ENCODE measurements around the gene GUSB.

GUSB gene

DNA sequence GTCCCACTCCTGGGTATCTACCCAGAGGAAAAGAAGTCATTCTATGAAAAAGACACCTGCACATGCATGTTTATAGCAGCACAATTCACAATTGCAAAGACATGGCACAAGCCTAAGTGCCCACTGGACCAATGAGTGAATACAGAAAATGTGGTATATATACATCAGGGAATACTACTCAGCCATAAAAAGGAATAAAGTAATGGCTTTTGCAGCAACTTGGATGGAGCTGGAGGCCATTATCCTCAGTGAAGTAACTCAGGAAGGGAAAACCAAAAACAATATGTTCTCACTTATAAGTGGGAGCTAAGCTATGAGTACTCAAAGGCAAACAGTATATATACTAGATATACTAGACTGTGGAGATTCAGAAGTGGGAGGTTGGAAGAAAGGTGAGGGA lies 55.4 kb downstream of the GUSB start:
- DNase-seq, result no peak

DNA sequence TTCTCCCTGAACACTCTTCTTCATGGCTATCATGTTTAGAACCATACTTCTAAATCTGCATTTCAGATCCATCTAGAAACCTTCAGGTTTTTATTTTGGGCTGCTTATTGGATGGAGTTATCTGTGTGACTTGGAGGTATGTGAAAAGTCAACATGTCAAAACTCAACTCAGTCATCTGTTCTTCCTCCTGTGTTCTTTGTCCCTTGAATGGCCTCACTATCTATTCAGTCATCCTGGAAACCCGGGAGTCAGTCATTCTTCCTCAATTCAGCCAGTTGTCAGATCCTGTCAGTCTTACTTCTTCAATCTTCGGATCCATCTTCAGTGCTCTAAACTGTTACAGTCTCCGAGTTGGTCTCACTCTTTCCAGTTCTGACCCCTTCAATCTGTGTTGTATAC lies 57.0 kb downstream of the GUSB start:
- no peak for DNase-seq

DNA sequence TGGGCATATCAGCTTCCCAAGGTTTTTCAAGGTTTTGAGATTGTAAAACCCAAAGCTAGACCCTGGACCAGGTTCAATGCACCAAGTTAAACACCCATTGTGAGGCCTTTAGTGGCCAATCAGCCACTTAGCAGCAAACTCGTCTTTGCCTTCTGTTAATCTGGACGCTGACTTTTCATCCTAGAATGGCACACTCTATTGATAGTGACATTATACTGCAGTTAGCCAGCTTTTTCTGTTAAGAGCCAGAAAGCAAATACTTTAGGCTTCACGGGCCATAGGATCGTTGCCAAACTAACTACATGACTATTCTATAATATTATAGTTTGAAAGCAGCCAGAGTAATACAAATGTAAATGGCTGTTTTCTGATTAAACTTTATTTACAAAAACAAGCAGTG lies 57.8 kb downstream of the GUSB start:
- no peak for DNase-seq

DNA sequence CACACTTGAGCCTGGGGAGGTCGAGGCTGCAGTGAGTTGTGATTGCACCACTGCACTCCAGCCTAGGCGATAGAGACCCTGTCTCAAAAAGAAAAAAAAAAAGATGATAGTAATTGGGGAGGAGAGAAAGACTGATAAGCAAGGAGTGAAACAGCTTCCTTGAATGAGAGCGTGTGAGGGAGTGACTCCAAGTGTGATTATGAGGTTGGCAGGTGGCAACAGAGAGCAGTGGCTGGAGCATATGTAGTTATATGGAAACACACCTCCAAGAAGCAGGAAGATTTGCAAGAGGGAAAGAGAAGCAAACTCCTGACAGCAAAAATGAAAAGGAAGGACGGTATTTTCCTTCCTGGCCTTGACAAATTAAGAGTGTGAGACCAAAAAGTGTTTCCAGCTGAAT lies 58.7 kb downstream of the GUSB start:
- no peak for DNase-seq

DNA sequence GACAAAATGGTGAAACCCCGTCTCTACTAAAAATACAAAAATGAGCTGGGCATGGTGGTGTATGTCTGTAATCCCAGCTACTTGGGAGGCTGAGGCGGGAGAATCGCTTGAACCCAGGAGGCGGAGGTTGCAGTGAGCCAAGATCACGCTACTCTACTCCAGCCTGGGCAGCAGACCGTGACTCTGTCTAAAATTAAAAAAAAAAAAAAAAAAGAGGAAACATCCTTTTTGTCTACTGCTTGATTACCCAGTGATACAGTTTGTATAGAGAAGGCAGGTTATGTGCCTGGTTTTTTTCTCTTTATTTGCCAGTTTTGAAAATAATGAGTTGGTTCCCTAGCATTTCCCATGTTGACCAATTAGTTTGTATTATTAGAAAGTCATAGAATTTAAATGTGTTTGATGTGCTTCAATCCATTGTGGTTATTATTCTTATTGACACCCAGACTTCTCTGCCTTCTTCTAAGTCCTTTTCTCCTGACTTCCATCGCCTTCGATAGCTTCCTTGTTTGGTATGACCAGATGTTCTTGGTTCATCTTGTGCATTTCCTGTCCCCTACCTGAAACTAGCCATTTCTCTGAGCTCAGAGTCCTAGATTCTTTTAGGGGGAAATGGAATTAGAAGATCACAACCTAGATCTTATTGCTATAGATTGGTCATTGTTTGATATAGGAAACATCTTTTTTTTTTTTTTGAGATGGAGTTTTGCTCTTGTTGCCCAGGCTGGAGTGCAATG lies 65.9 kb downstream of the GUSB start:
- no peak for DNase-seq

DNA sequence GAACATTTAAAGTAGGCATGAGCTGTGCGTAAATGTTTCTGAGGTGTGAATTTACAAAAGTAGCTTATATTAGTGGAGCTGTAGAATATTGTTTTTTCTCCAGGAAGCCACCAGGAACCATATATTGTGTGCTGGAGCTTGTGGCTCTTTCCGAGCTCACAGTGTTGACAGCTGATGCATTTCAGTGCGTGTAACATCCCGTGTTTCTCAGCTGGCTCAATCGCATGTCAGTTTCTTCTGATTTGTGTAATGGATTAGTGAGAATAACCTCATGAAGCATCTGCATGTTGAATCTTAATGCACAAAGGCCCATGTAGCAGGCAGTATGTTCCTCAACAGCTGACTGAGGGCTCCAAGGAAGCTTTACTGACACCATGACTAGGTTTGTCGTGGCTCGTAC lies 69.8 kb downstream of the GUSB start:
- no peak for DNase-seq
